NT2/D1 (cell line): Measurements from ENCODE around the gene LDLRAD3.

Experiments
- SUZ12 ChIP-seq: IDR thresholded peaks from 2 replicates; pipeline ENCODE4 v1.6.1; 2011; ENCODE audit not compliant: insufficient read length, insufficient read depth; ENCODE audit errors: extremely low read depth
- YY1 ChIP-seq: IDR thresholded peaks from 2 replicates; pipeline ENCODE4 v1.6.1; 2011; ENCODE audit not compliant: insufficient read length, insufficient read depth
- ZNF274 ChIP-seq: IDR thresholded peaks from 2 replicates; pipeline ENCODE4 v1.6.1; 2011; ENCODE audit warnings: mild to moderate bottlenecking, low read depth, low read length

GRCh38 chr11:36012455-36012854, 68.6 kb downstream of the LDLRAD3 start:
- TF ChIP-seq ZNF274 (no peak), SUZ12 (no peak), YY1 (no peak)
